ENCODE measurements around the gene TBX1.

DNA sequence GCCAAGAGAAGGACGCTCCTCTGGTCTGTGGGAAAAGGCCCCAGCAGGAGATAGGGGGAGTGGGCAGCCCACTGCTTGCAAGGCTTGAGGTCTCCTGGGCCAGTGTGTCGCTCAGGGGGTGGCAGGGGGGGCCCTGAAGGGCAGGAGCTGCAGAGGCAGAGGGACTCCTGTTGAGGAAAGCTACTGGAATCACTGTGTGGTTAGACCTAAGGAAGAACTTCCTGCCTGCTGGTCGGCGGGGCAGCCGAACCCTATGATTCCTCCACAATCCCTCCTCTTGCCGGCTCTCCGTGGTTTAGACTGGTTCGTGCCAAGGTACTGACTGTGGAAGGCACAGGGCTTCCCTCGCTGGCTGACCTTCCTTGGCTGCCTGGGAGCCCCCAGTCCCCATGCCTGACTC is 31.1 kb upstream of the TBX1 start:
- TF ChIP-seq, protein P1, sequence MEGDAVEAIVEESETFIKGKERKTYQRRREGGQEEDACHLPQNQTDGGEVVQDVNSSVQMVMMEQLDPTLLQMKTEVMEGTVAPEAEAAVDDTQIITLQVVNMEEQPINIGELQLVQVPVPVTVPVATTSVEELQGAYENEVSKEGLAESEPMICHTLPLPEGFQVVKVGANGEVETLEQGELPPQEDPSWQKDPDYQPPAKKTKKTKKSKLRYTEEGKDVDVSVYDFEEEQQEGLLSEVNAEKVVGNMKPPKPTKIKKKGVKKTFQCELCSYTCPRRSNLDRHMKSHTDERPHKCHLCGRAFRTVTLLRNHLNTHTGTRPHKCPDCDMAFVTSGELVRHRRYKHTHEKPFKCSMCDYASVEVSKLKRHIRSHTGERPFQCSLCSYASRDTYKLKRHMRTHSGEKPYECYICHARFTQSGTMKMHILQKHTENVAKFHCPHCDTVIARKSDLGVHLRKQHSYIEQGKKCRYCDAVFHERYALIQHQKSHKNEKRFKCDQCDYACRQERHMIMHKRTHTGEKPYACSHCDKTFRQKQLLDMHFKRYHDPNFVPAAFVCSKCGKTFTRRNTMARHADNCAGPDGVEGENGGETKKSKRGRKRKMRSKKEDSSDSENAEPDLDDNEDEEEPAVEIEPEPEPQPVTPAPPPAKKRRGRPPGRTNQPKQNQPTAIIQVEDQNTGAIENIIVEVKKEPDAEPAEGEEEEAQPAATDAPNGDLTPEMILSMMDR (IDR thresholded peaks at IDR 0.05 in 2 of 3, conservative IDR thresholded peaks at IDR 0.05 in 1 of 3; ENCODE audit: control insufficient read depth in 2 of 3, extremely low read depth in 1 of 3, insufficient read depth in 1 of 3, low read depth in 3 of 3, low read length in 3 of 3), result no peak
- no peak for TF ChIP-seq KDM1A (IDR thresholded peaks at IDR 0.05; ENCODE audit: borderline replicate concordance)
- no peak for TF ChIP-seq RELA (IDR thresholded peaks at IDR 0.05; ENCODE audit: borderline replicate concordance, partially characterized antibody)
